ENCODE measurements around the gene PUS7.

DNA sequence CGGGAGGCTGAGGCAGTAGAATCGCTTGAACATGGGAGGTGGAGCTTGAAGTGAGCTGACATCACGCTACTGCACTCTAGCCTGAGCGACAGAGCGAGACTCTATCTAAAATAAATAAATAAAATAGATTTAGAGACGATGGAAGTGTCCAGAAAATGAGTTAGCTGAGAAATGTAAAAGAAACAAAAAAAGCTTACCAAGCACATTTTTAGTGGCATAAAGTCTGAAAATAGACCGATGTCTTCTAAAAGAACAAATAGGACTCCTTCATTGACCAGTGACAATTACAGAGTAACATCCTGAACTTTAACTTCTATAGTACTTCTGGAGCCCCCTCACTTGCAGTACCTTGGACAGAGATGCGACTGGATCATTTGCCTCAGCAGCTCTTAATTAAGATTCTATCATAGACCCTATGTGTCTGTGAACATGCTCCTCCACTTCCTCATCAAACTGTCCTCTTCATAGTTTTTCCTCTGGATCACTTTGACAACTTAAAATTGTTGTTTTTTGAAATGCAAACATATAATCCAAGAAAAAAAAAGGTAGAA is 108.1 kb downstream of the PUS7 start:
- TF ChIP-seq, protein P1, sequence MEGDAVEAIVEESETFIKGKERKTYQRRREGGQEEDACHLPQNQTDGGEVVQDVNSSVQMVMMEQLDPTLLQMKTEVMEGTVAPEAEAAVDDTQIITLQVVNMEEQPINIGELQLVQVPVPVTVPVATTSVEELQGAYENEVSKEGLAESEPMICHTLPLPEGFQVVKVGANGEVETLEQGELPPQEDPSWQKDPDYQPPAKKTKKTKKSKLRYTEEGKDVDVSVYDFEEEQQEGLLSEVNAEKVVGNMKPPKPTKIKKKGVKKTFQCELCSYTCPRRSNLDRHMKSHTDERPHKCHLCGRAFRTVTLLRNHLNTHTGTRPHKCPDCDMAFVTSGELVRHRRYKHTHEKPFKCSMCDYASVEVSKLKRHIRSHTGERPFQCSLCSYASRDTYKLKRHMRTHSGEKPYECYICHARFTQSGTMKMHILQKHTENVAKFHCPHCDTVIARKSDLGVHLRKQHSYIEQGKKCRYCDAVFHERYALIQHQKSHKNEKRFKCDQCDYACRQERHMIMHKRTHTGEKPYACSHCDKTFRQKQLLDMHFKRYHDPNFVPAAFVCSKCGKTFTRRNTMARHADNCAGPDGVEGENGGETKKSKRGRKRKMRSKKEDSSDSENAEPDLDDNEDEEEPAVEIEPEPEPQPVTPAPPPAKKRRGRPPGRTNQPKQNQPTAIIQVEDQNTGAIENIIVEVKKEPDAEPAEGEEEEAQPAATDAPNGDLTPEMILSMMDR (IDR thresholded peaks at IDR 0.05): no peak
- no peak for TF ChIP-seq EP300 (IDR thresholded peaks at IDR 0.05)
